ENCODE results near the gene HMG20A. TPM values are rescaled to one million over a fixed set of nuclear protein-coding genes. Genes with fewer than 3 reads are reported as not detected.

Gene HMG20A
- total and polyA plus RNA-seq, 9 of the 15 experiments (the other 6 are each of a cell fraction or from before 2014, with no cell fraction given), result 25.0 to 68.1 (median 38.9) TPM

DNA sequence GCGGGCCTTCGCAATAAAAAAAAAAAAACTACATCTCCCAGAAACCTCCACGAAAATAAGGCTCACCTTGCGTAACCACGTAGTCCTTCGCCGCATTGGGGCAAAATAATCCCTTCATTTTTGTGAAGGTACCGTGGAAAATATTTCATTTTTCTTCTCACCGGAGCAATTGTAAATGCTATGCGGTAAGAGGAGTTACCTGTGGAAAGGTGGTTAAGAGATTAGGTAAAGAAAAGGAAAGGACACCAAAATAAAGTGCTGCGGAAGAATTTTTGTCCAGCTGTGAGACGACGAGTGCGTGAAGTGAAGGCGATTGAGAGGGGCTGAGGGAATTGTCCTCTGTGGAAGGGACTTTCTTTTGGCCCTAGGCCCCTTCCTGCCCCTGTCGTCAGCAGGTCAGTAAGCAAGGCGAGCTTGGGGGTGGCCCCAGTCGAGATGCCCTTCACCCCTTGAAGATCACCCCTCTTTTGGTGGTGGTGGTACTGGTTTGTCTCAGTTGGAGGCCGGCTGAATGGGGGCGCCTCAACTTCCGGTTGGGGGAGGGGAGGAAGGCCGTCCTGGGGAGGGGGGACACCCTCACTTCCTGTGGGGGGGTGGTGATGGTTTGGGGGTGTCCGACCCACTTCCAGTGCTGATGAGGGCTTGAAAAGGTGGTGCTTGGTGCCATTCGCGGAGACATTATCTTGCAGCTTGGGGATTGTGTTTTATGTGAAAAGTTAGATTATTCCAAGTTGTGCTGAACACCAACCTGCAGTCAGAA, at the start of gene HMG20A (continued):
- no peak for TF ChIP-seq ELK3 (CRISPR knock-in tag; IDR thresholded peaks at IDR 0.05)
- no peak for TF ChIP-seq ZBTB5 (IDR thresholded peaks at IDR 0.05)
- TF ChIP-seq ILF3 (IDR thresholded peaks at IDR 0.05; ENCODE audit: borderline replicate concordance), result no peak
- TF ChIP-seq PHF20 (IDR thresholded peaks at IDR 0.05; ENCODE audit: partially characterized antibody), result no peak
- TF ChIP-seq TFAM (CRISPR knock-in tag; conservative IDR thresholded peaks at IDR 0.05), result no peak
- peak in 1 of 2 experiments; percentile 88; a peak in 2 of 4 replicates for TF ChIP-seq HDAC1 (IDR thresholded peaks at IDR 0.05)
- no peak for TF ChIP-seq ZFP1 (CRISPR knock-in tag; IDR thresholded peaks at IDR 0.05)
- TF ChIP-seq ETV6 (IDR thresholded peaks at IDR 0.05; ENCODE audit: borderline replicate concordance in 1 of 2, low read depth in 2 of 2, low read length in 1 of 2), result no peak
- TF ChIP-seq ETV6 (CRISPR knock-in tag; IDR thresholded peaks at IDR 0.05; ENCODE audit: borderline replicate concordance), result no peak
- TF ChIP-seq SMAD2 (IDR thresholded peaks at IDR 0.05; ENCODE audit: low read depth, low read length), result no peak
- TF ChIP-seq ZNF175 (CRISPR knock-in tag; IDR thresholded peaks at IDR 0.05; ENCODE audit: low read depth), result no peak
- TF ChIP-seq NFIX (CRISPR knock-in tag; IDR thresholded peaks at IDR 0.05; ENCODE audit: low read depth), result no peak
- TF ChIP-seq SLC30A9 (CRISPR knock-in tag; IDR thresholded peaks at IDR 0.05), result no peak
- no peak for TF ChIP-seq HOXB6 (CRISPR knock-in tag; IDR thresholded peaks at IDR 0.05; ENCODE audit: borderline replicate concordance)
- peak; percentile 43; the same call in 1 of the 2 replicates for TF ChIP-seq DMBX1 (CRISPR knock-in tag; IDR thresholded peaks at IDR 0.05; ENCODE audit: borderline replicate concordance)
- no peak for TF ChIP-seq NR1H2 (CRISPR knock-in tag; IDR thresholded peaks at IDR 0.05)
- TF ChIP-seq, protein P1, sequence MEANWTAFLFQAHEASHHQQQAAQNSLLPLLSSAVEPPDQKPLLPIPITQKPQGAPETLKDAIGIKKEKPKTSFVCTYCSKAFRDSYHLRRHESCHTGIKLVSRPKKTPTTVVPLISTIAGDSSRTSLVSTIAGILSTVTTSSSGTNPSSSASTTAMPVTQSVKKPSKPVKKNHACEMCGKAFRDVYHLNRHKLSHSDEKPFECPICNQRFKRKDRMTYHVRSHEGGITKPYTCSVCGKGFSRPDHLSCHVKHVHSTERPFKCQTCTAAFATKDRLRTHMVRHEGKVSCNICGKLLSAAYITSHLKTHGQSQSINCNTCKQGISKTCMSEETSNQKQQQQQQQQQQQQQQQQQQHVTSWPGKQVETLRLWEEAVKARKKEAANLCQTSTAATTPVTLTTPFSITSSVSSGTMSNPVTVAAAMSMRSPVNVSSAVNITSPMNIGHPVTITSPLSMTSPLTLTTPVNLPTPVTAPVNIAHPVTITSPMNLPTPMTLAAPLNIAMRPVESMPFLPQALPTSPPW (CRISPR knock-in tag; IDR thresholded peaks at IDR 0.05), result peak; percentile 94
- TF ChIP-seq ZNF280B (CRISPR knock-in tag; IDR thresholded peaks at IDR 0.05), result no peak
- no peak for TF ChIP-seq PHTF2 (CRISPR knock-in tag; IDR thresholded peaks at IDR 0.05)
